Mesothelial cell of epicardium (in vitro differentiated cells): Measurements from ENCODE around the gene ZBTB45. TPM values are rescaled to one million over a fixed set of nuclear protein-coding genes. Genes with fewer than 3 reads are reported as not detected.

ENCODE experiments used
- DNase-seq, 2 experiments: peaks; one replicate each; pipeline ENCODE4 v3.0.0; 2021; ENCODE audit warnings: low spot score in 2 of 2; ENCODE audit not compliant: unreplicated experiment in 2 of 2
- H3K27ac Mint-ChIP-seq: 2 replicates; pipeline ENCODE4 v1.8.0; 2021; ENCODE audit warnings: mixed read lengths
- H3K27me3 Mint-ChIP-seq: 2 replicates; pipeline ENCODE4 v1.8.0; 2021; ENCODE audit warnings: low read depth, mixed read lengths
- H3K36me3 Mint-ChIP-seq: 2 replicates; pipeline ENCODE4 v1.8.0; 2021; ENCODE audit warnings: mixed read lengths
- H3K4me1 Mint-ChIP-seq: 2 replicates; pipeline ENCODE4 v1.8.0; 2021; ENCODE audit warnings: mixed read lengths
- H3K4me3 Mint-ChIP-seq: 2 replicates; pipeline ENCODE4 v1.8.0; 2021; ENCODE audit warnings: mild to moderate bottlenecking, moderate library complexity, mixed read lengths
- H3K9me3 Mint-ChIP-seq: 2 replicates; pipeline ENCODE4 v1.8.0; 2021; ENCODE audit warnings: mixed read lengths
- CTCF ChIP-seq: fragments of 200-600 bp; sonication (generic); IDR thresholded peaks from one replicate; pipeline ENCODE4 v1.5.0; 2021; ENCODE audit warnings: antibody characterized with exemption; ENCODE audit not compliant: unreplicated experiment
- total RNA-seq: library from RNA; stranded (reverse); gene quantifications from 3 replicates; pipeline ENCODE4 v1.2.1, GENCODE V29; 2021

ZBTB45 gene
- total RNA-seq: 24.4 to 27.1 TPM (median 24.9 TPM) in 3 replicates

GRCh38 chr19:58519355-58520256, at the start of gene ZBTB45:
Gene ZBTB45, minus strand, starts transcription at chr19:58519810. Its CDS starts 2,137 bp downstream, at chr19:58517673.
- peak within 1 kb of the TSS; percentile 99 for H3K27ac Mint-ChIP-seq
- peak; percentile 82 to 90 for DNase-seq
- H3K9me3 Mint-ChIP-seq: no peaks in the 10 kb centered on the region
- no peaks in the 10 kb centered on the region for H3K27me3 Mint-ChIP-seq
- no peaks in the 10 kb centered on the region for H3K36me3 Mint-ChIP-seq
- TF ChIP-seq CTCF: peak; percentile 71
- peaks cover 36% of the 10 kb centered on the region for H3K4me1 Mint-ChIP-seq
- H3K4me3 Mint-ChIP-seq: peak within 1 kb of the TSS; percentile 92

GRCh38 chr19:58568453-58569130, 49.0 kb upstream of the ZBTB45 start:
- DNase-seq: no peak
- no peak overlapping the region for H3K27ac Mint-ChIP-seq
- TF ChIP-seq CTCF: no peak
- H3K9me3 Mint-ChIP-seq: no peaks in the 10 kb centered on the region
- H3K4me3 Mint-ChIP-seq: no peak overlapping the region
- H3K4me1 Mint-ChIP-seq: peaks cover 12% of the 10 kb centered on the region
- peaks cover 3% of the 10 kb centered on the region for H3K36me3 Mint-ChIP-seq
- no peaks in the 10 kb centered on the region for H3K27me3 Mint-ChIP-seq

GRCh38 chr19:58566989-58567388, 47.4 kb upstream of the ZBTB45 start:
- Mint-ChIP-seq H3K9me3 (no peaks in the 10 kb centered on the region), H3K27ac (no peak overlapping the region), H3K4me1 (peaks cover 3% of the 10 kb centered on the region), H3K4me3 (no peak overlapping the region), H3K27me3 (no peaks in the 10 kb centered on the region), H3K36me3 (peaks cover 3% of the 10 kb centered on the region)
- no peak for TF ChIP-seq CTCF
- DNase-seq: no peak

GRCh38 chr19:58563823-58564222, 44.2 kb upstream of the ZBTB45 start:
- Mint-ChIP-seq H3K4me3 (no peak overlapping the region), H3K27me3 (no peaks in the 10 kb centered on the region), H3K4me1 (peaks cover 16% of the 10 kb centered on the region), H3K27ac (peak overlapping the region; percentile 79), H3K36me3 (peaks cover 3% of the 10 kb centered on the region), H3K9me3 (no peaks in the 10 kb centered on the region)
- TF ChIP-seq CTCF: no peak
- DNase-seq: no peak

GRCh38 chr19:58563034-58563573, 43.5 kb upstream of the ZBTB45 start:
- Mint-ChIP-seq H3K36me3 (peaks cover 1% of the 10 kb centered on the region), H3K27me3 (no peaks in the 10 kb centered on the region), H3K4me3 (no peak overlapping the region), H3K27ac (no peak overlapping the region), H3K9me3 (no peaks in the 10 kb centered on the region), H3K4me1 (peaks cover 17% of the 10 kb centered on the region)
- TF ChIP-seq CTCF: no peak
- no peak for DNase-seq
